HepG2 (cell line): ENCODE measurements around the gene LRRC8C. TPM values are rescaled to one million over a fixed set of nuclear protein-coding genes. Genes with fewer than 3 reads are reported as not detected.

ENCODE experiments used
- ATAC-seq: fragments of 200-7000 bp; cut with Tn5 transposase; 3 replicates; pipeline ENCODE4 v1.9.1; 2020; ENCODE audit warnings: mild to moderate bottlenecking, moderate library complexity
- BruUV-seq: library from RNA; stranded (reverse); fragments of 400-500 nt; replicated peaks from 2 replicates; lab custom pipeline; 2021; lab: Mats Ljungman, UMichigan
- CTCF ChIA-PET: fragments of 300-600 bp; formaldehyde crosslinking; extraction: SDS; loops from one replicate; lab custom pipeline; 2021; ENCODE audit warnings: low total read pairs, inconsistent platforms, low intra/inter-chr PET ratio; lab: Yijun Ruan, JAX
- POLR2A ChIA-PET: fragments of 350-600 bp; sonication (Branson Sonifier 250); formaldehyde crosslinking; loops from one replicate; lab custom pipeline; 2020; ENCODE audit warnings: antibody characterized with exemption, inconsistent platforms; lab: Yijun Ruan, JAX
- DNase-seq: peaks from one replicate; pipeline ENCODE4 v3.0.0-alpha.2; 2015; ENCODE audit warnings: low spot score
- FAIRE-seq: peaks from 3 replicates; lab custom pipeline; 2011; peaks lifted over from hg19 to GRCh38; lab: Jason Lieb, UNC
- H2AFZ ChIP-seq: one replicate; pipeline ENCODE4 v1.6.1; 2011; ENCODE audit warnings: low read length, inconsistent platforms
- H3K27ac ChIP-seq: fragments of 300-600 bp; 3 replicates; pipeline ENCODE4 v1.8.0; 2011; ENCODE audit warnings: mixed run types, mild to moderate bottlenecking, mixed read lengths, low read length, inconsistent platforms; ENCODE audit not compliant: insufficient read depth; ENCODE audit errors: extremely low read length
- H3K27me3 ChIP-seq, 2 experiments: fragments of 200-600 bp in 1 of 2; 2 replicates in 1 of 2; 3 replicates in 1 of 2; pipeline versions ENCODE4 v1.6.0 to v1.8.0; 2011; ENCODE audit warnings: low read length in 2 of 2, mild to moderate bottlenecking in 2 of 2, moderate library complexity in 2 of 2, inconsistent platforms in 1 of 2; ENCODE audit not compliant: insufficient read depth in 2 of 2, control insufficient read depth in 1 of 2
- H3K36me3 ChIP-seq, 2 experiments: fragments of 200-600 bp in 1 of 2; replicated peaks in 1 of 2; 2 replicates in 1 of 2; 3 replicates in 1 of 2; pipeline versions ENCODE4 v1.5.1 to v1.8.0; 2011; ENCODE audit warnings: low read length in 2 of 2, inconsistent platforms in 1 of 2; ENCODE audit not compliant: insufficient read depth in 2 of 2, control insufficient read depth in 1 of 2
- H3K4me1 ChIP-seq: 2 replicates; pipeline ENCODE4 v1.5.1; 2012; ENCODE audit warnings: low read length, inconsistent platforms; ENCODE audit not compliant: insufficient read depth
- H3K4me2 ChIP-seq: 2 replicates; pipeline ENCODE4 v1.6.0; 2011; ENCODE audit warnings: low read depth, low read length, inconsistent platforms
- H3K4me3 ChIP-seq, 3 experiments: fragments of 200-600 bp in 1 of 3; sonication (generic), shearing (Covaris generic) in 1 of 3; replicated peaks in 1 of 3; 2 replicates each; pipeline ENCODE4 v1.5.1; 2011 to 2016; ENCODE audit warnings: low read length in 3 of 3, inconsistent platforms in 2 of 3, low read depth in 2 of 3, mild to moderate bottlenecking in 2 of 3, control low read depth in 1 of 3, mixed read lengths in 1 of 3; ENCODE audit not compliant: insufficient read depth in 1 of 3
- H3K79me2 ChIP-seq: one replicate; pipeline ENCODE4 v1.6.1; 2011; ENCODE audit warnings: low read length, inconsistent platforms; ENCODE audit not compliant: insufficient read depth
- H3K9ac ChIP-seq: 2 replicates; pipeline ENCODE4 v1.6.0; 2011; ENCODE audit warnings: mild to moderate bottlenecking, low read depth, low read length, inconsistent platforms; ENCODE audit not compliant: insufficient read depth
- H3K9me3 ChIP-seq: 2 replicates; pipeline ENCODE4 v1.5.1; 2012; ENCODE audit warnings: mild to moderate bottlenecking, low read length
- H4K20me1 ChIP-seq: 2 replicates; pipeline ENCODE4 v1.6.0; 2011; ENCODE audit warnings: inconsistent platforms, mild to moderate bottlenecking, low read length, moderate library complexity; ENCODE audit not compliant: insufficient read depth
- ARID2 ChIP-seq: sonication (generic); formaldehyde crosslinking; IDR thresholded peaks from 2 replicates; pipeline ENCODE4 v1.8.1; 2022; ENCODE audit warnings: mild to moderate bottlenecking, missing genetic modification reagents, borderline replicate concordance
- DPF2 ChIP-seq: sonication (generic); formaldehyde crosslinking; IDR thresholded peaks from 2 replicates; pipeline ENCODE4 v1.4.0; 2020; ENCODE audit warnings: mild to moderate bottlenecking, low read depth, missing genetic modification reagents, borderline replicate concordance
- PRDM4 ChIP-seq: sonication (generic); formaldehyde crosslinking; IDR thresholded peaks from 2 replicates; pipeline ENCODE4 v1.9.0; 2021; ENCODE audit warnings: missing genetic modification reagents, borderline replicate concordance
- PRPF4 ChIP-seq: fragments of 200-400 bp; formaldehyde crosslinking; IDR thresholded peaks from 2 replicates; pipeline ENCODE4 v1.6.1; 2016; ENCODE audit warnings: low read length, low read depth; ENCODE audit not compliant: poor library complexity, severe bottlenecking
- REST ChIP-seq, 2 experiments: IDR thresholded peaks; 2 replicates each; pipeline ENCODE4 v1.6.1; 2011 to 2012; ENCODE audit warnings: low read length in 2 of 2, borderline replicate concordance in 1 of 2, low read depth in 1 of 2, mild to moderate bottlenecking in 1 of 2, moderate library complexity in 1 of 2
- SMARCE1 ChIP-seq: fragments of 450-650 bp; IDR thresholded peaks from 2 replicates; pipeline ENCODE4 v1.6.1; 2017; ENCODE audit warnings: borderline replicate concordance
- TCF7L2 ChIP-seq: IDR thresholded peaks from 2 replicates; pipeline ENCODE4 v1.6.1; 2011; ENCODE audit warnings: mild to moderate bottlenecking, low read depth, low read length, moderate library complexity
- ZNF260 ChIP-seq: sonication (generic); formaldehyde crosslinking; IDR thresholded peaks from 2 replicates; pipeline ENCODE4 v1.4.0; 2020; ENCODE audit warnings: missing genetic modification reagents, low read depth, mild to moderate bottlenecking, borderline replicate concordance
- ZNF354B ChIP-seq: sonication (generic); formaldehyde crosslinking; IDR thresholded peaks from 2 replicates; pipeline ENCODE4 v1.8.0; 2022; ENCODE audit warnings: mild to moderate bottlenecking, missing genetic modification reagents
- ZNF660 ChIP-seq: sonication (generic); formaldehyde crosslinking; IDR thresholded peaks from 2 replicates; pipeline ENCODE4 v1.5.1; 2020; ENCODE audit warnings: mild to moderate bottlenecking, low read depth, missing genetic modification reagents, borderline replicate concordance
- ZNF761 ChIP-seq: sonication (generic); formaldehyde crosslinking; conservative IDR thresholded peaks from 2 replicates; pipeline ENCODE4 v1.4.0; 2020; ENCODE audit warnings: mild to moderate bottlenecking, missing genetic modification reagents
- WGBS: methylation state at CpG from one replicate; pipeline ENCODE4 v1.1.6; 2017; ENCODE audit warnings: low lambda C conversion rate; 5-methylcytosine and 5-hydroxymethylcytosine counted together
- in situ Hi-C: cut with HindIII; loops from 2 replicates; pipeline ENCODE4 v1.10.0; 2017; ENCODE audit warnings: low pct_unique_long_range_greater_than_20kb; ENCODE audit not compliant: extremely low pct_ligation_motif_present
- intact Hi-C: fragments of 100-400 bp; cut with micrococcal nuclease; formaldehyde crosslinking; loops from one replicate; pipeline ENCODE4 v1.10.0; 2022; ENCODE audit not compliant: unreplicated experiment
- polyA plus RNA-seq, 8 experiments: library from polyadenylated mRNA; depleted of rRNA in 3 of 8; stranded (reverse) in 7 of 8; unstranded in 1 of 8; fragments of >200 nt; fragmentation: Illumina TruSeq in 4 of 8; extraction: Trizol in 4 of 8; gene quantifications; 2 replicates each; pipeline versions ENCODE4 v1.2.1 to v1.2.3, GENCODE V29; 2011 to 2016; ENCODE audit warnings: low read depth in 4 of 8, missing spikeins in 1 of 8, mixed read lengths in 1 of 8; ENCODE audit not compliant: insufficient read depth in 1 of 8
- total RNA-seq, 5 experiments: library from RNA; depleted of rRNA; stranded (reverse); fragments of >200 nt; fragmentation: Illumina TruSeq; extraction: Trizol; gene quantifications; 2 replicates each; pipeline ENCODE4 v1.2.3, GENCODE V29; 2016; ENCODE audit warnings: low read depth in 1 of 5

Gene LRRC8C
- total and polyA plus RNA-seq, 2 of the 13 experiments (the other 11 are each of a cell fraction or from before 2014, with no cell fraction given): 0.22 to 0.32 TPM

GRCh38 chr1:89761338-89761737, 128.4 kb downstream of the LRRC8C start:
- WGBS: 8% methylated on average over 1 of the region's 1 CpG
- Histone ChIP-seq H3K27me3 (peaks cover 8 to 33% of the 10 kb centered on the region in 2 experiments), H3K9me3 (no peaks in the 10 kb centered on the region), H2AFZ (no peak overlapping the region), H3K27ac (no peak overlapping the region), H3K4me1 (peaks cover 32% of the 10 kb centered on the region), H3K36me3 (no peaks in the 10 kb centered on the region), H3K4me2 (no peak overlapping the region), H3K4me3 (no peak overlapping the region), H3K79me2 (no peaks in the 10 kb centered on the region), H3K9ac (no peak overlapping the region), H4K20me1 (no peaks in the 10 kb centered on the region)
- ChIA-PET CTCF (interaction anchor here (2.3 kb wide), 1 partner anchor 278 kb away, joined by 23 read pairs; no protein-coding TSS in a partner anchor), POLR2A (no interaction called here)
- no TSS peak for BruUV-seq
- no peak for TF ChIP-seq ZNF260 (CRISPR knock-in tag)
- no peak for TF ChIP-seq ARID2
- in situ Hi-C loops (loop anchor here (5.0 kb wide), 2 partner anchors 124 to 279 kb away; no protein-coding TSS in a partner anchor), intact Hi-C loops (no loop called here)
- no peak for FAIRE-seq
- DNase-seq: no peak
- ATAC-seq: no peak

- CTCF ChIA-PET: interaction anchor here (2.3 kb wide), 1 partner anchor 279 kb away, joined by 23 read pairs; no protein-coding TSS in a partner anchor
- TF ChIP-seq PRPF4: no peak
- TF ChIP-seq SMARCE1: no peak
- no peak for TF ChIP-seq REST (IDR thresholded peaks at IDR 0.05; ENCODE audit: borderline replicate concordance in 1 of 2, low read depth in 1 of 2, low read length in 2 of 2)
- TF ChIP-seq ZNF660 (CRISPR knock-in tag): no peak
- no peak for TF ChIP-seq ZNF354B
- TF ChIP-seq TCF7L2: no peak
- no peak for TF ChIP-seq PRDM4
- TF ChIP-seq ZNF761 (CRISPR knock-in tag): no peak
- TF ChIP-seq DPF2 (CRISPR knock-in tag): no peak
These were observed 129.0 kb downstream of the LRRC8C start for GRCh38 chr1:89761901-89762300.

More at GRCh38 chr1:89761901-89762300, 129.0 kb downstream of the LRRC8C start:
- H3K36me3 ChIP-seq: no peaks in the 10 kb centered on the region
- no peak overlapping the region for H3K4me3 ChIP-seq
- peak overlapping the region; percentile 88; the same call in 1 of the 2 replicates for H3K4me2 ChIP-seq
- 46% methylated on average over 3 of the region's 3 CpGs for WGBS
- H4K20me1 ChIP-seq: no peaks in the 10 kb centered on the region
- intact Hi-C loops: loop anchor here (1.0 to 2.0 kb wide), 2 partner anchors 129 to 241 kb away; partner anchors contain the start of gene LRRC8C
- in situ Hi-C loops: loop anchor here (5.0 kb wide), 2 partner anchors 125 to 280 kb away; no protein-coding TSS in a partner anchor
- FAIRE-seq: no peak
- H3K27me3 ChIP-seq: peaks cover 8 to 38% of the 10 kb centered on the region in 2 experiments
- no peak overlapping the region for H3K9ac ChIP-seq
- no peaks in the 10 kb centered on the region for H3K9me3 ChIP-seq
- peaks cover 31% of the 10 kb centered on the region for H3K4me1 ChIP-seq
- no peak for DNase-seq
- POLR2A ChIA-PET: no interaction called here
- peak; percentile 5; the same call in 1 of the 3 replicates for ATAC-seq
- no TSS peak for BruUV-seq
- H2AFZ ChIP-seq: no peak overlapping the region
- no peaks in the 10 kb centered on the region for H3K79me2 ChIP-seq
- H3K27ac ChIP-seq: no peak overlapping the region
